Activated T-helper 1 cell treated with anti-CD3 and anti-CD28 coated beads, Interleukin-12 subunit alpha, Interleukin-12 subunit beta, Interleukin-2, Interleukin-4 antibody, amounts not matched to agents 30 ng/mL and 10 ng/mL and 1 ng/mL, durations not matched to agents 14 hours and 24 hours and 36 hours (primary cell): ENCODE results near the gene OR5AN1. TPM values are rescaled to one million over a fixed set of nuclear protein-coding genes. Genes with fewer than 3 reads are reported as not detected.

Experiments used
- DNase-seq: peaks from one replicate; pipeline ENCODE4 v3.0.0; 2021; ENCODE audit warnings: low spot score
- H3K27ac Mint-ChIP-seq: one replicate; pipeline ENCODE4 v1.8.0; 2021; ENCODE audit warnings: mild to moderate bottlenecking, mixed read lengths
- H3K27me3 Mint-ChIP-seq: one replicate; pipeline ENCODE4 v1.8.0; 2022; ENCODE audit warnings: mild to moderate bottlenecking, moderate library complexity, mixed read lengths; ENCODE audit not compliant: insufficient read depth
- H3K36me3 Mint-ChIP-seq: one replicate; pipeline ENCODE4 v1.8.0; 2021; ENCODE audit warnings: low read depth, mixed read lengths
- H3K4me1 Mint-ChIP-seq: one replicate; pipeline ENCODE4 v1.8.0; 2021; ENCODE audit warnings: low read depth, mixed read lengths
- H3K4me3 Mint-ChIP-seq: one replicate; pipeline ENCODE4 v1.8.0; 2021; ENCODE audit warnings: mild to moderate bottlenecking, moderate library complexity, mixed read lengths
- H3K9me3 Mint-ChIP-seq: one replicate; pipeline ENCODE4 v1.8.0; 2021; ENCODE audit warnings: mixed read lengths
- intact Hi-C: fragments of 100-400 bp; cut with micrococcal nuclease; formaldehyde crosslinking; loops from one replicate; pipeline ENCODE4 v1.15.1; 2024
- total RNA-seq: library from RNA; stranded (reverse); gene quantifications from 2 replicates; pipeline ENCODE4 v1.2.3, GENCODE V29; 2022

Gene OR5AN1
- total RNA-seq, 1 donor from 2014 or later, result not detected

DNA sequence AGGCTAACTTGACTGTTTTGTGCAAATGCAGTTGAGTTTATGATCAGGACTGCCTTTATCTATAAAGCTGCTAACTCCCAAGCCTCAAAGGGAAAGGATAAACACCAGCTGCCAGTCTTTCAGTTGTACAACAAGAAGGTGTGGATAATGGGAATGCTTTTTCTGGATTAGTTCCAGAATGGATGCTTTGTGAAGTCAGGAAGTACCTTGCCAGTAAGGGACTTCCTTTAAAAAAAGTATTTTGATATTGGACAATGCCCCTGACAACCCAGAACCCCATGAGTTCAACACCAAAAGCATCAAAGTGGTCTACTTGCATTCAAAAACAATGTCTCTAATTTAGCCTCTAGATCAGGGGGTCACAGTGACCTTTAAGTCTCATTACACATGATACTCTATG, 35.5 kb downstream of the OR5AN1 start:
- no peak overlapping the region for H3K27ac Mint-ChIP-seq
- intact Hi-C loops, result no loop called here
- no peak for DNase-seq

DNA sequence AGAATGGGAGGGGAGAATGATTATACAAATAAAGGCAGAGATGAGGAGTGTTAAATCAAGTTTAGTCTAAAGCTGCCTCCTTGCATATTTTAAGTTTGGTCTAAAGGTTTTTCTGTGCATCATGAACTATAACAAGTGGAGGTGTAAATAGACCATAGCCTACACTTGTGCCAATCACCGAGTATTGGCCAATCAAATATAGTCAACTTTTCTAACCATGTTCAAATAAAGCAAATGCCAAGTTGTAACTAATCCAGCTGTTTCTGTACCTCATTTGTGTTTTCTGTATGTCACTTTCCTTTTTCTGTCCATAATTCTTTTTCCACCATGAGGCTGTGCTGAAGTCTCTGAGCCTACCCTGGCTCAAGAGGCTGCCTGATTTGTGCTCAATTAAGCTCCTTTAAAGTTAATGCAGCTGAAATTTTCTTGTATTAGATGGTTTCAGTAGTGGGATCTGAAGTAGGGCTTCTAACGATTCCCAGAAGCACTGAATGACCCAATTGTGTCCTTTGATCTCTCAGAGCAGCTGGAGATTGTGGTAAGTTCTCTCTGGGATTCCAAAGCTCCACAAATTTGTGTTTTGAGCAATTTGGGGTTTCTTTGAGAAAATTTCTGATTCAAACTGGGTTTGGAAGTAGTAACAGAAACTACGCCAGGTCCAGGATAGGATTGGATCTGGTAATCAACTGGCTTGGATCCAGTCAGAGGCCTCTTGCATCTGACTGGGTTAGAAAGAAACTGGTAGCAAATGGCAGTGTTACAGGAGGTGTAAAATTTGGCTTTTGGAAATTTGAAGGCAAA, 42.0 kb downstream of the OR5AN1 start:
- no peaks in the 10 kb centered on the region for H3K27me3 Mint-ChIP-seq
- no peak overlapping the region for H3K27ac Mint-ChIP-seq
- intact Hi-C loops, result no loop called here
- no peak for DNase-seq
- no peaks in the 10 kb centered on the region for H3K4me1 Mint-ChIP-seq
- peaks cover 23% of the 10 kb centered on the region for H3K9me3 Mint-ChIP-seq
- H3K36me3 Mint-ChIP-seq, result no peaks in the 10 kb centered on the region
- no peak overlapping the region for H3K4me3 Mint-ChIP-seq

More for the DNA sequence above, 35.5 kb downstream of the OR5AN1 start:
- Mint-ChIP-seq H3K36me3 (no peaks in the 10 kb centered on the region), H3K9me3 (no peaks in the 10 kb centered on the region), H3K4me3 (no peak overlapping the region), H3K4me1 (no peaks in the 10 kb centered on the region), H3K27me3 (no peaks in the 10 kb centered on the region)

DNA sequence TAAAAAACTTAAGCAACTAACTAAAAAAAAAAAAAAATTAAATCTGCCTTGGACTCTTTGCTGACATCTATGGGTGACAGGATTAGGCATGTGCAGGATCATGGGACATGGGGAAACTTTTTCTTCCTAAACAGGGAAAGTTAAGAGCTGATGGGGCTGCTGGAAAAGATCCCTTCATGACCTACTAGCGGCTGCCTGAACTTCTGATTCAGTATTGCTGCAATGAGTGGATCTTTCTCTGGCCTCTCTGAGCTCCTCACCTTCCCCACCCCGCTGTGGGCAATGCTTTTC, 42.5 kb downstream of the OR5AN1 start:
- H3K9me3 Mint-ChIP-seq, result peaks cover 23% of the 10 kb centered on the region
- H3K4me1 Mint-ChIP-seq, result no peaks in the 10 kb centered on the region
- H3K27ac Mint-ChIP-seq, result no peak overlapping the region
- intact Hi-C loops, result no loop called here
- no peak for DNase-seq
- H3K4me3 Mint-ChIP-seq, result no peak overlapping the region
- no peaks in the 10 kb centered on the region for H3K27me3 Mint-ChIP-seq
- H3K36me3 Mint-ChIP-seq, result no peaks in the 10 kb centered on the region

DNA sequence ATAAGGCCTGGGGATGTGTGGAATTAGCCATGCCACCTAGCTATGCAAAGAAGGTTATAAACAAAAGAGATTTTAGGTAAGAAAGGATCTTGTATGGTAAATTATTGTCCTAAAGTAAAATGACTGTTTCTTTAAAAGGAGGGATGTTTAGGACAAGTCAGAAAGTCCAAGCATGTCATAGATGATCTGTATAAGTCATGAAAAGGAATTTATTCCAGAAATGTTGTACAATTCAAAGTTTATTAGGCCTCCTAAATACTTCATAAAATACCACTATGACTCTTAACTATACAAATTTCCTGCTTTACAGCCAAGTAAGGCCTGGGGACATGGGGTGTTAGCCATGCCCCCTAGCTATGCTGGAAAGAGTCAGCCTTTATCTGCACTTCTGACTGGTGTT, 44.9 kb downstream of the OR5AN1 start:
- DNase-seq, result no peak
- Mint-ChIP-seq H3K27ac (no peak overlapping the region), H3K27me3 (peaks cover 3% of the 10 kb centered on the region), H3K36me3 (no peaks in the 10 kb centered on the region), H3K4me1 (no peaks in the 10 kb centered on the region), H3K4me3 (no peak overlapping the region), H3K9me3 (peaks cover 23% of the 10 kb centered on the region)
- intact Hi-C loops, result no loop called here

DNA sequence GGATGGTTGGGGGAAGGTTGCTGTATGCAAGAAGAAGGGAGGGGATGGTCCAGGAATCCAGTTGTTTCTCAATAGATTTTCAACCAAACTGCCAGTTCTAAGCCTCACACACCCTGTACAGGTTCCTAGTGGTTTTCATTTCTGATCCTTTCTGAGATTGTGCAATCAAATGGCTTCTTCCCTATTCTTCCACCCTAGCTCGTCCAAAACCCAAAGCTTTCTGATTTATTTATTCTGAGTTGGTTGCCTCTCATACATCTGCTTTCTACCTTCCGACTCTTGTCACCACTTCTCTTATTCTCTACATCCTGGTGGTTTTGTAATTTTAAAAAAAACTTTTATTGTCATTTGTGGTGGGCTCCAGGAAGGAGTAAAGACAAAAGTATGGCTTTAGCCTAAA, 55.0 kb downstream of the OR5AN1 start:
- DNase-seq, result no peak
- H3K4me3 Mint-ChIP-seq, result no peak overlapping the region
- peaks cover 16% of the 10 kb centered on the region for H3K27me3 Mint-ChIP-seq
- intact Hi-C loops, result no loop called here
- H3K4me1 Mint-ChIP-seq, result no peaks in the 10 kb centered on the region
- peaks cover 3% of the 10 kb centered on the region for H3K9me3 Mint-ChIP-seq
- no peak overlapping the region for H3K27ac Mint-ChIP-seq
- no peaks in the 10 kb centered on the region for H3K36me3 Mint-ChIP-seq

DNA sequence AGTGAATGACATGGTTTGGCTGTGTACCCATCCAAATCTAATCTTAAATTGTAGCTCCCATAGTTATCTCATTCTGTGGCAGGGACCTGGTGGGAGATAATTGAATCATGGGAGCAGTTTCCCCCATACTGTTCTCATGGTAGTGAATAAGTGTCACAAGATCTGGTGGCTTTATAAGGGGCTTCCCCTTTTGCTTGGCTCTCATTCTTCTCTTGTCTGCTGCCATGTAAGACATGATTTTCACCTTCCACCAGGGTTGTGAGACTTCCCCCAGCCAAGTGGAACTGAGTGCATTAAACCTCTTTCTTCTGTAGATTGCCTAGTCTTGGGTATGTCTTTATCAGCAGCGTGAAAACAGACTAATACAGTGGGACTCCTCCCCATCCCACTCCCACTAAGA, 56.4 kb downstream of the OR5AN1 start:
- intact Hi-C loops, result no loop called here
- peaks cover 3% of the 10 kb centered on the region for H3K9me3 Mint-ChIP-seq
- no peaks in the 10 kb centered on the region for H3K4me1 Mint-ChIP-seq
- H3K36me3 Mint-ChIP-seq, result no peaks in the 10 kb centered on the region
- no peak for DNase-seq
- no peak overlapping the region for H3K4me3 Mint-ChIP-seq
- H3K27me3 Mint-ChIP-seq, result peaks cover 16% of the 10 kb centered on the region
- H3K27ac Mint-ChIP-seq, result no peak overlapping the region

DNA sequence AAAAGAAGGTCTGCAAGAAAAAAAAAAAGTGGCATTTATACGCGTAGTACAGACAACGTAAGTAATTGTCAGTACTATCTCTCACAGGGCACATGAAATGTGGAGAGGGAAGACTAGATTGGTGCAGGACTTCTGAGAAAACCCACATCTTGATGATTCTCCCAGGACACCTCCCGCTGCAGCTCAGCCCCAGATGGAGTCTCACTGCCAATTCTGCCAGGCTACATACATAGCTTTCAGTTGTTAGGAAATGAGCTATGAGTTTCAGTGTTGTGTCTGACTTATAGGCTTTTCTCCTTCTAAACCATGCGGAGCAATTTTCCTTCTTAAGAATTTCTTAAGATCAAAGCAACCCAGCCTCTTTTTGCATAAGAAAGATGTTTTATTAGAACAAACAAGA, 57.9 kb downstream of the OR5AN1 start:
- no peak for DNase-seq
- Mint-ChIP-seq H3K36me3 (no peaks in the 10 kb centered on the region), H3K4me3 (no peak overlapping the region), H3K4me1 (no peaks in the 10 kb centered on the region), H3K27ac (no peak overlapping the region), H3K27me3 (peaks cover 18% of the 10 kb centered on the region), H3K9me3 (no peaks in the 10 kb centered on the region)
- intact Hi-C loops, result no loop called here

DNA sequence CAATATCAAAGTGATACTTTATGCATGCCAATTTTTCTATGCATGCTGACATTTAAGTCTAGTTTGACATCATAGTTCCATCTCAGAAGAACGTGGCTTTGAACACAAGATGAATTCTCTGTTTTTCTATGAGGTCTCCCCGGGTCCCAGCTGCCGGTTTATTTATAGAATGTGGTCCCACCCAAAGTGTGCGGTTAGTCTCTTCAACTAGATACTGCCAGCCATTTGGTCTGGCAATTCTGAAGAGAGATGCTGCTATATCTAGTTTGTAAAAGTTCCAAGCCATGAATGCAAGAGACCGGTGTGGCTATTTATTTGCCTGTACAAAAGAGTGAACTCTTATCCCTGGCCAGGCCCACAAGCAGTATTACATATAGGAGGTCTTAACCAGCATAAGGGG, 58.3 kb downstream of the OR5AN1 start:
- intact Hi-C loops, result no loop called here
- H3K36me3 Mint-ChIP-seq, result no peaks in the 10 kb centered on the region
- DNase-seq, result no peak
- H3K27ac Mint-ChIP-seq, result no peak overlapping the region
- no peak overlapping the region for H3K4me3 Mint-ChIP-seq
- peaks cover 18% of the 10 kb centered on the region for H3K27me3 Mint-ChIP-seq
- H3K4me1 Mint-ChIP-seq, result no peaks in the 10 kb centered on the region
- H3K9me3 Mint-ChIP-seq, result no peaks in the 10 kb centered on the region

DNA sequence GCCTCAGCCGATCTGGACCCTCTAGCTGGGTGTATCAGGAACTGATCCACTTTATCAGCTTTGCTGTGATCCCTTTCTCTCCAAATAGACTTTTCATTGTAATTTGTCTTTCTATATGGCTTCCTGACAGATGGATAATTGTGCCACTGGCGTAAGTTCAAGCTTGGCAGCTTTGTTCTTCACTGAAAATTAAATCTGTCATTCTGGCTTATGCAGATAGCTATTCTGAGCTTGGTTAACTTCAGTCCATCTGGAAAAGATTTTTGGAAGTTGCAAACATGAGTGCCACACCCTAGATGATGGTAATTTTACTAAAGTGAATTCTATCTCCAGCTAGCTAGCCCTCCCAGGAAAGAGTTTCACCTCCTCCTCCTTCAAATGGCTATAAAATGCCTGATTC, 59.5 kb downstream of the OR5AN1 start:
- peaks cover 18% of the 10 kb centered on the region for H3K27me3 Mint-ChIP-seq
- no peak overlapping the region for H3K27ac Mint-ChIP-seq
- DNase-seq, result no peak
- H3K4me1 Mint-ChIP-seq, result no peaks in the 10 kb centered on the region
- no peaks in the 10 kb centered on the region for H3K36me3 Mint-ChIP-seq
- intact Hi-C loops, result no loop called here
- H3K4me3 Mint-ChIP-seq, result no peak overlapping the region
- H3K9me3 Mint-ChIP-seq, result no peaks in the 10 kb centered on the region

Other genes with a start within 250 kb of the OR5AN1 start
- gene FAM111A, start 216.0 kb upstream of the OR5AN1 start, total RNA-seq, result 64.8 and 66.4 TPM in 2 replicates
- 0.05 TPM in 2 replicates for gene DTX4, start 186.8 kb upstream of the OR5AN1 start, total RNA-seq
- gene MPEG1, start 146.0 kb upstream of the OR5AN1 start, total RNA-seq, result not detected in 2 replicates
- gene OR5A2, start 67.5 kb downstream of the OR5AN1 start, total RNA-seq, result not detected in 2 replicates
- not detected in 2 replicates for gene OR5A1, start 77.6 kb downstream of the OR5AN1 start, total RNA-seq
- gene OR4D6, start 98.1 kb downstream of the OR5AN1 start, total RNA-seq, result not detected in 2 replicates
- gene OR4D10, start 114.4 kb downstream of the OR5AN1 start, total RNA-seq, result not detected in 2 replicates
- gene OR4D11, start 144.7 kb downstream of the OR5AN1 start, total RNA-seq, result not detected in 2 replicates
- gene OR4D9, start 152.6 kb downstream of the OR5AN1 start, total RNA-seq, result not detected in 2 replicates